Activated T-cell treated with anti-CD3 and anti-CD28 coated beads, Interleukin-2, amount 50 U/mL, for 4 hours (primary cell): ENCODE results near the gene CALML5. TPM values are rescaled to one million over a fixed set of nuclear protein-coding genes. Genes with fewer than 3 reads are reported as not detected.

Source experiments
- ATAC-seq, 2 donors: fragments of 200-7000 bp; cut with Tn5 transposase; one replicate each; pipeline ENCODE4 v1.10.0; 2021
- DNase-seq: peaks from one replicate; pipeline ENCODE4 v3.0.0-alpha.2; 2020
- H3K27me3 Mint-ChIP-seq: one replicate; pipeline ENCODE4 v1.8.0; 2021; ENCODE audit warnings: low read depth, mixed read lengths
- H3K36me3 Mint-ChIP-seq: one replicate; pipeline ENCODE4 v1.8.0; 2022; ENCODE audit warnings: mixed read lengths; ENCODE audit not compliant: insufficient read depth
- H3K4me1 Mint-ChIP-seq: one replicate; pipeline ENCODE4 v1.8.0; 2021; ENCODE audit warnings: low read depth, mixed read lengths
- H3K4me3 Mint-ChIP-seq: one replicate; pipeline ENCODE4 v1.8.0; 2021; ENCODE audit warnings: mild to moderate bottlenecking, moderate library complexity, mixed read lengths
- H3K9me3 Mint-ChIP-seq: one replicate; pipeline ENCODE4 v1.8.0; 2021; ENCODE audit warnings: mixed read lengths
- total RNA-seq, 3 donors: library from RNA; stranded (reverse); gene quantifications; one replicate each; pipeline ENCODE4 v1.2.1, GENCODE V29; 2021

CALML5 gene
- total RNA-seq, 3 donors from 2014 or later, result not detected

DNA sequence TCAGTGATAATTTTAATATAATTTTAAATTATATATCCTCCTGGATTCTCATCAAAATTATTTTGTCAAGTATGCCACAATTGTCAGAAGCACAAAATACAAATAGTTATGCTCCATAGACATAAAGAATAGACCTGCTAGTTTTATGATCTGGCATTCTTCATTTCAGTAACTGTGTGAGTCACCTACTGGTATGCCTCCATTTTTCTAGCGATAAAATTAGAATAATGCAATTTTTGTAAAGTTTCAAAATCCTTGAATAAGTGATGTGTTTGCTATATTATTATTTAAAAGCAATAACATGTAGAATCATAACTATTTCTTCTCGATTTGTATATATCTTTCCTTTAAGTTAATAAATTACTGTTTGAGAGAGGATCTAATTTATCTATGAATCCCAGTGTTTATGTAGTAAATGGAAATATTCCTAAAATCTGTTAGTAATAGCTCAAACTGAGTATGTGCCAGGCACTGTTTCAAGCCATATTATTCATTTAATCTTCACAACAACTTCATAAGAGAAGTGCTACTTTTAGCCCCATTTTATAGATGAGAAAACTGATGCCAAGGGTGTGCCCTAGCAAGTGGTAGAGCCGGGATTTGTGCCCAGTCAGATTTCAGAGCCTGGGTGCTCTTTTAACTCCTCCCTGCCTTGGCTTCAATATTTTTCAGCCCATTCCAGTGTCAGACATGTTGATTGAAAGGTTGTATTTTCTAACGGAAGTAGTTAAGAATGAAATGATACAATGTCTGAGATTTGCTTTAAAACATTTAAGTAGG lies 48.6 kb downstream of the CALML5 start:
- Mint-ChIP-seq H3K9me3 (no peaks in the 10 kb centered on the region), H3K27me3 (no peaks in the 10 kb centered on the region), H3K4me3 (no peak overlapping the region), H3K36me3 (peaks cover 7% of the 10 kb centered on the region), H3K4me1 (peaks cover 27% of the 10 kb centered on the region)
- ATAC-seq (no peak), DNase-seq (no peak)

GRCh38 chr10:5449823-5450222 lies 49.5 kb downstream of the CALML5 start:
- Mint-ChIP-seq H3K4me3 (no peak overlapping the region), H3K4me1 (peaks cover 32% of the 10 kb centered on the region), H3K36me3 (peaks cover 7% of the 10 kb centered on the region), H3K9me3 (no peaks in the 10 kb centered on the region), H3K27me3 (no peaks in the 10 kb centered on the region)
- DNase-seq (no peak), ATAC-seq (no peak)

- Mint-ChIP-seq H3K4me1 (peaks cover 32% of the 10 kb centered on the region), H3K36me3 (peaks cover 4% of the 10 kb centered on the region), H3K4me3 (no peak overlapping the region), H3K27me3 (no peaks in the 10 kb centered on the region), H3K9me3 (no peaks in the 10 kb centered on the region)
- ATAC-seq, result no peak
- no peak for DNase-seq
Observed at GRCh38 chr10:5449227-5449626, 50.1 kb downstream of the CALML5 start.

Other genes starting within 250 kb of the CALML5 start
- not detected for gene UCN3, start 134.6 kb downstream of the CALML5 start, total RNA-seq
- not detected for gene TUBAL3, start 94.7 kb downstream of the CALML5 start, total RNA-seq
- 10 to 100 TPM; 12.7 to 35.4 (median 17.6) TPM for gene NET1, start 87.0 kb downstream of the CALML5 start, total RNA-seq
- not detected for gene CALML3, start 25.4 kb upstream of the CALML5 start, total RNA-seq
- gene ASB13, start 167.0 kb upstream of the CALML5 start, total RNA-seq, result 10 to 100 TPM in 1 of 3 donors, 1 to 10 TPM in 2; 7.4 to 15.3 (median 8.0) TPM
- gene TASOR2, start 185.3 kb upstream of the CALML5 start, total RNA-seq, result 100 to 1,000 TPM in 2 of 3 donors, 10 to 100 TPM in 1; 93.4 to 115 (median 109) TPM